HepG2 (cell line): ENCODE measurements around the gene HABP4. TPM values are rescaled to one million over a fixed set of nuclear protein-coding genes. Genes with fewer than 3 reads are reported as not detected.

Experiments
- CCDC6 ChIP-seq: sonication (generic); formaldehyde crosslinking; IDR thresholded peaks from 2 replicates; pipeline ENCODE4 v1.8.1; 2022; ENCODE audit warnings: mild to moderate bottlenecking, missing genetic modification reagents, moderate library complexity
- FOXO4 ChIP-seq: sonication (generic); formaldehyde crosslinking; conservative IDR thresholded peaks from 2 replicates; pipeline ENCODE4 v1.8.1; 2023; ENCODE audit warnings: missing genetic modification reagents
- GLI4 ChIP-seq: sonication (generic); formaldehyde crosslinking; IDR thresholded peaks from 2 replicates; pipeline ENCODE4 v1.5.1; 2020; ENCODE audit warnings: missing genetic modification reagents, mild to moderate bottlenecking, moderate library complexity, borderline replicate concordance
- HDAC1 ChIP-seq: sonication (generic); formaldehyde crosslinking; IDR thresholded peaks from 2 replicates; pipeline ENCODE4 v1.5.1; 2020; ENCODE audit warnings: mild to moderate bottlenecking, missing genetic modification reagents
- KLF12 ChIP-seq: sonication (generic); formaldehyde crosslinking; IDR thresholded peaks from 2 replicates; pipeline ENCODE4 v1.4.0; 2020; ENCODE audit warnings: missing genetic modification reagents, borderline replicate concordance
- MED1 ChIP-seq: sonication (generic); formaldehyde crosslinking; IDR thresholded peaks from 2 replicates; pipeline ENCODE4 v1.4.0; 2020; ENCODE audit warnings: missing genetic modification reagents
- PLRG1 ChIP-seq: fragments of 450-650 bp; conservative IDR thresholded peaks from 2 replicates; pipeline ENCODE4 v1.6.1; 2016
- POLR2A ChIP-seq, 2 experiments: IDR thresholded peaks; 2 replicates each; pipeline ENCODE4 v1.6.1; 2011; ENCODE audit warnings: low read depth in 2 of 2, low read length in 2 of 2, mild to moderate bottlenecking in 1 of 2, moderate library complexity in 1 of 2; ENCODE audit not compliant: insufficient read depth in 1 of 2
- SETDB1 ChIP-seq: sonication (generic); formaldehyde crosslinking; IDR thresholded peaks from 2 replicates; pipeline ENCODE4 v1.5.1; 2020; ENCODE audit warnings: missing genetic modification reagents, mild to moderate bottlenecking, borderline replicate concordance
- SOX13 ChIP-seq, 3 experiments: fragments of 450-650 bp in 1 of 3; sonication (generic) in 1 of 3; formaldehyde crosslinking in 1 of 3; IDR thresholded peaks in 2 of 3; conservative IDR thresholded peaks in 1 of 3; 2 replicates each; pipeline versions ENCODE4 v1.5.0 to v1.6.1; 2016 to 2020; ENCODE audit warnings: antibody characterized with exemption in 1 of 3, mild to moderate bottlenecking in 1 of 3, missing compliant biosample characterization in 1 of 3, missing genetic modification reagents in 1 of 3, moderate library complexity in 1 of 3
- SP1 ChIP-seq, 2 experiments: fragments of 450-650 bp in 1 of 2; sonication (generic) in 1 of 2; formaldehyde crosslinking in 1 of 2; IDR thresholded peaks; 2 replicates each; pipeline versions ENCODE4 v1.4.0 to v1.6.1; 2016 to 2020; ENCODE audit warnings: missing genetic modification reagents in 1 of 2
- SP140L ChIP-seq: sonication (generic); formaldehyde crosslinking; IDR thresholded peaks from 2 replicates; pipeline ENCODE4 v1.4.0; 2020; ENCODE audit warnings: missing genetic modification reagents, borderline replicate concordance
- TAF15 ChIP-seq: fragments of 200-400 bp; formaldehyde crosslinking; IDR thresholded peaks from one replicate; pipeline ENCODE4 v1.6.1; 2018; ENCODE audit warnings: mild to moderate bottlenecking, low read depth, low read length; ENCODE audit not compliant: poor library complexity, severe bottlenecking
- YEATS2 ChIP-seq: sonication (generic); formaldehyde crosslinking; IDR thresholded peaks from 2 replicates; pipeline ENCODE4 v1.4.0; 2020; ENCODE audit warnings: missing genetic modification reagents, borderline replicate concordance
- ZBTB7A ChIP-seq: sonication (generic); formaldehyde crosslinking; IDR thresholded peaks from 2 replicates; pipeline ENCODE4 v1.8.0; 2022; ENCODE audit warnings: mild to moderate bottlenecking, missing genetic modification reagents
- ZFP37 ChIP-seq: sonication (generic); formaldehyde crosslinking; IDR thresholded peaks from 2 replicates; pipeline ENCODE4 v1.4.0; 2020; ENCODE audit warnings: missing genetic modification reagents, borderline replicate concordance
- ZMYM3 ChIP-seq: sonication (generic); formaldehyde crosslinking; IDR thresholded peaks from 2 replicates; pipeline ENCODE4 v1.5.1; 2020; ENCODE audit warnings: mild to moderate bottlenecking, missing genetic modification reagents
- ZNF101 ChIP-seq: sonication (generic); formaldehyde crosslinking; IDR thresholded peaks from 2 replicates; pipeline ENCODE4 v1.4.0; 2020; ENCODE audit warnings: mild to moderate bottlenecking, low read depth, missing genetic modification reagents, borderline replicate concordance
- ZNF276 ChIP-seq: sonication (generic); formaldehyde crosslinking; IDR thresholded peaks from 2 replicates; pipeline ENCODE4 v1.4.0; 2020; ENCODE audit warnings: mild to moderate bottlenecking, low read depth, missing genetic modification reagents
- ZNF333 ChIP-seq: sonication (generic); formaldehyde crosslinking; IDR thresholded peaks from 2 replicates; pipeline ENCODE4 v1.4.0; 2020; ENCODE audit warnings: mild to moderate bottlenecking, missing genetic modification reagents, borderline replicate concordance
- ZNF570 ChIP-seq: sonication (generic); formaldehyde crosslinking; IDR thresholded peaks from 2 replicates; pipeline ENCODE4 v1.4.0; 2020; ENCODE audit warnings: mild to moderate bottlenecking, missing genetic modification reagents, borderline replicate concordance
- ZNF644 ChIP-seq: IDR thresholded peaks from 2 replicates; pipeline ENCODE4 v1.6.1; 2016; ENCODE audit warnings: low read depth
- ZNF816 ChIP-seq: sonication (generic); formaldehyde crosslinking; IDR thresholded peaks from 2 replicates; pipeline ENCODE4 v1.8.0; 2022; ENCODE audit warnings: missing genetic modification reagents, mild to moderate bottlenecking, borderline replicate concordance
- ZNF879 ChIP-seq: sonication (generic); formaldehyde crosslinking; IDR thresholded peaks from 2 replicates; pipeline ENCODE4 v1.8.1; 2023; ENCODE audit warnings: missing genetic modification reagents
- ZNF891 ChIP-seq: sonication (generic); formaldehyde crosslinking; IDR thresholded peaks from 2 replicates; pipeline ENCODE4 v1.5.0; 2020; ENCODE audit warnings: mild to moderate bottlenecking, missing genetic modification reagents
- polyA plus RNA-seq, 8 experiments: library from polyadenylated mRNA; depleted of rRNA in 3 of 8; stranded (reverse) in 7 of 8; unstranded in 1 of 8; fragments of >200 nt; fragmentation: Illumina TruSeq in 4 of 8; extraction: Trizol in 4 of 8; gene quantifications; 2 replicates each; pipeline versions ENCODE4 v1.2.1 to v1.2.3, GENCODE V29; 2011 to 2016; ENCODE audit warnings: low read depth in 4 of 8, missing spikeins in 1 of 8, mixed read lengths in 1 of 8; ENCODE audit not compliant: insufficient read depth in 1 of 8
- total RNA-seq, 5 experiments: library from RNA; depleted of rRNA; stranded (reverse); fragments of >200 nt; fragmentation: Illumina TruSeq; extraction: Trizol; gene quantifications; 2 replicates each; pipeline ENCODE4 v1.2.3, GENCODE V29; 2016; ENCODE audit warnings: low read depth in 1 of 5
- TF ChIP-seq, protein P1 (sequence below): sonication (generic); formaldehyde crosslinking; conservative IDR thresholded peaks from 2 replicates; pipeline ENCODE4 v1.8.0; 2022; ENCODE audit warnings: low read depth, missing genetic modification reagents

Gene HABP4
- total and polyA plus RNA-seq, 2 of the 13 experiments (the other 11 are each of a cell fraction or from before 2014, with no cell fraction given): 14.3 to 26.6 TPM

GRCh38 chr9:96436456-96437126, 13.4 kb upstream of the HABP4 start (continued):
- TF ChIP-seq, protein P1, sequence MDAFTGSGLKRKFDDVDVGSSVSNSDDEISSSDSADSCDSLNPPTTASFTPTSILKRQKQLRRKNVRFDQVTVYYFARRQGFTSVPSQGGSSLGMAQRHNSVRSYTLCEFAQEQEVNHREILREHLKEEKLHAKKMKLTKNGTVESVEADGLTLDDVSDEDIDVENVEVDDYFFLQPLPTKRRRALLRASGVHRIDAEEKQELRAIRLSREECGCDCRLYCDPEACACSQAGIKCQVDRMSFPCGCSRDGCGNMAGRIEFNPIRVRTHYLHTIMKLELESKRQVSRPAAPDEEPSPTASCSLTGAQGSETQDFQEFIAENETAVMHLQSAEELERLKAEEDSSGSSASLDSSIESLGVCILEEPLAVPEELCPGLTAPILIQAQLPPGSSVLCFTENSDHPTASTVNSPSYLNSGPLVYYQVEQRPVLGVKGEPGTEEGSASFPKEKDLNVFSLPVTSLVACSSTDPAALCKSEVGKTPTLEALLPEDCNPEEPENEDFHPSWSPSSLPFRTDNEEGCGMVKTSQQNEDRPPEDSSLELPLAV (CRISPR knock-in tag): no peak
- peak; percentile 62; the same call in 1 of the 2 replicates for TF ChIP-seq SP140L
- TF ChIP-seq CCDC6 (CRISPR knock-in tag): peak; percentile 69; the same call in 1 of the 2 replicates
- peak; percentile 89 for TF ChIP-seq ZBTB7A (CRISPR knock-in tag)
- TF ChIP-seq ZNF570 (CRISPR knock-in tag): no peak
- TF ChIP-seq HDAC1: peak; percentile 72; the same call in 1 of the 2 replicates
- peak in 1 of 2 experiments; percentile 38; a peak in 1 of 4 replicates for TF ChIP-seq POLR2A (IDR thresholded peaks at IDR 0.05; ENCODE audit: insufficient read depth in 1 of 2, low read depth in 2 of 2, low read length in 2 of 2)
- no peak for TF ChIP-seq SP1 (IDR thresholded peaks at IDR 0.05)
- TF ChIP-seq SP1 (CRISPR knock-in tag; IDR thresholded peaks at IDR 0.05): no peak
- no peak; the same call in 1 of the 2 replicates for TF ChIP-seq ZFP37 (CRISPR knock-in tag)
- no peak for TF ChIP-seq SETDB1 (CRISPR knock-in tag)
- TF ChIP-seq PLRG1: no peak
- TF ChIP-seq YEATS2 (CRISPR knock-in tag): no peak
- TF ChIP-seq TAF15: no peak
- TF ChIP-seq ZNF644 (CRISPR knock-in tag): peak; percentile 83
- peak; percentile 92; the same call in 1 of the 2 replicates for TF ChIP-seq ZNF879 (CRISPR knock-in tag)
- TF ChIP-seq MED1 (CRISPR knock-in tag): peak; percentile 98
- peak; percentile 57; the same call in 1 of the 2 replicates for TF ChIP-seq ZNF891 (CRISPR knock-in tag)
- no peak for TF ChIP-seq ZMYM3 (CRISPR knock-in tag)
- TF ChIP-seq ZNF276 (CRISPR knock-in tag): peak; percentile 92
- TF ChIP-seq ZNF816: no peak
- TF ChIP-seq GLI4 (CRISPR knock-in tag): no peak
- no peak for TF ChIP-seq KLF12 (CRISPR knock-in tag)
- peak; percentile 28; the same call in 1 of the 2 replicates for TF ChIP-seq SOX13 (IDR thresholded peaks at IDR 0.05)
- peak in 1 of 2 experiments; percentile 58; a peak in 2 of 4 replicates for TF ChIP-seq SOX13 (CRISPR knock-in tag; conservative IDR thresholded peaks at IDR 0.05 in 1 of 2, IDR thresholded peaks at IDR 0.05 in 1 of 2)
- no peak for TF ChIP-seq ZNF101 (CRISPR knock-in tag)
- TF ChIP-seq ZNF333 (CRISPR knock-in tag): no peak
- TF ChIP-seq FOXO4 (CRISPR knock-in tag): no peak
